ENCODE measurements around the gene GLS.

DNA sequence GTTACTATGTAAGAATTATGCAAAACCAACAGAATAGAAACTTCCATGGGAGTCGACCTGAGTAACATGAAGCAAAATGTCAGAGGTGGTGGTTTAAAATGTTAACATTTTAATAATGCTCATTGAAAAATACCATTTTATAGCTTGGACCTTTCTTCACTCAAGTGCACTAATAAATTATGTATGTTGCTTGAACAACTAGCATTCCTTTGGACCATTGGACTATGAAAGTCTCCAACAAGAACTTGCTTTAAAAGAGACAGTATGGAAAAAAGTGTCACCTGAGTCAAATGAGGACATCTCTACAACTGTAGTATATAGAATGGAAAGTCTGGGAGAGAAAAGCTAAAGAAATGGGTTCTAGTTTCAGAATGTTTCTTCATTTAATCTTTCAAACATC is 51.9 kb downstream of the GLS start:
- TF ChIP-seq, protein P1, sequence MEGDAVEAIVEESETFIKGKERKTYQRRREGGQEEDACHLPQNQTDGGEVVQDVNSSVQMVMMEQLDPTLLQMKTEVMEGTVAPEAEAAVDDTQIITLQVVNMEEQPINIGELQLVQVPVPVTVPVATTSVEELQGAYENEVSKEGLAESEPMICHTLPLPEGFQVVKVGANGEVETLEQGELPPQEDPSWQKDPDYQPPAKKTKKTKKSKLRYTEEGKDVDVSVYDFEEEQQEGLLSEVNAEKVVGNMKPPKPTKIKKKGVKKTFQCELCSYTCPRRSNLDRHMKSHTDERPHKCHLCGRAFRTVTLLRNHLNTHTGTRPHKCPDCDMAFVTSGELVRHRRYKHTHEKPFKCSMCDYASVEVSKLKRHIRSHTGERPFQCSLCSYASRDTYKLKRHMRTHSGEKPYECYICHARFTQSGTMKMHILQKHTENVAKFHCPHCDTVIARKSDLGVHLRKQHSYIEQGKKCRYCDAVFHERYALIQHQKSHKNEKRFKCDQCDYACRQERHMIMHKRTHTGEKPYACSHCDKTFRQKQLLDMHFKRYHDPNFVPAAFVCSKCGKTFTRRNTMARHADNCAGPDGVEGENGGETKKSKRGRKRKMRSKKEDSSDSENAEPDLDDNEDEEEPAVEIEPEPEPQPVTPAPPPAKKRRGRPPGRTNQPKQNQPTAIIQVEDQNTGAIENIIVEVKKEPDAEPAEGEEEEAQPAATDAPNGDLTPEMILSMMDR (conservative IDR thresholded peaks at IDR 0.05 in 1 of 2, IDR thresholded peaks at IDR 0.05 in 1 of 2; ENCODE audit: low read depth in 1 of 2, low read length in 2 of 2): no peak
- TF ChIP-seq EZH2 (IDR thresholded peaks at IDR 0.05; ENCODE audit: low read length, missing control alignments): no peak
